ENCODE results near the gene FADS3. TPM values are rescaled to one million over a fixed set of nuclear protein-coding genes. Genes with fewer than 3 reads are reported as not detected.
A peak's percentile ranks its signal among the peaks of the same experiment; 100 is the strongest.

FADS3 gene
- total RNA-seq, 1 donor from 2014 or later = 255 TPM

GRCh38 chr11:61870541-61871031, 20.8 kb downstream of the FADS3 start:
- Mint-ChIP-seq H3K4me1 (ENCODE audit: low read depth) (peaks cover 37% of the 10 kb centered on the region), H3K27me3 (ENCODE audit: low read depth) (no peaks in the 10 kb centered on the region), H3K27ac (ENCODE audit: unreplicated experiment) (peak overlapping the region; percentile 97), H3K9me3 (ENCODE audit: low read depth) (no peaks in the 10 kb centered on the region), H3K36me3 (ENCODE audit: low read depth) (peaks cover 4% of the 10 kb centered on the region), H3K4me3 (ENCODE audit: unreplicated experiment) (peak overlapping the region; percentile 40)
- no peak for DNase-seq (ENCODE audit: low spot score)
- no peak for TF ChIP-seq CTCF (IDR thresholded peaks at IDR 0.05)

- Mint-ChIP-seq H3K36me3 (ENCODE audit: low read depth) (peaks cover 4% of the 10 kb centered on the region), H3K27ac (ENCODE audit: unreplicated experiment) (peak overlapping the region; percentile 97), H3K27me3 (ENCODE audit: low read depth) (no peaks in the 10 kb centered on the region), H3K4me1 (ENCODE audit: low read depth) (peaks cover 35% of the 10 kb centered on the region), H3K4me3 (ENCODE audit: unreplicated experiment) (no peak overlapping the region), H3K9me3 (ENCODE audit: low read depth) (no peaks in the 10 kb centered on the region)
- peak; percentile 77 for DNase-seq (ENCODE audit: low spot score)
- no peak for TF ChIP-seq CTCF (IDR thresholded peaks at IDR 0.05)
Measured at GRCh38 chr11:61869708-61870451, 21.5 kb downstream of the FADS3 start.

- TF ChIP-seq CTCF (IDR thresholded peaks at IDR 0.05) = no peak
- no peak for DNase-seq (ENCODE audit: low spot score)
- Mint-ChIP-seq H3K36me3 (ENCODE audit: low read depth) (peaks cover 7% of the 10 kb centered on the region), H3K9me3 (ENCODE audit: low read depth) (no peaks in the 10 kb centered on the region), H3K27me3 (ENCODE audit: low read depth) (no peaks in the 10 kb centered on the region), H3K4me3 (ENCODE audit: unreplicated experiment) (no peak overlapping the region), H3K4me1 (ENCODE audit: low read depth) (peaks cover 30% of the 10 kb centered on the region), H3K27ac (ENCODE audit: unreplicated experiment) (peak overlapping the region; percentile 41)
Measured at GRCh38 chr11:61869429-61869707, 22.0 kb downstream of the FADS3 start.

DNA sequence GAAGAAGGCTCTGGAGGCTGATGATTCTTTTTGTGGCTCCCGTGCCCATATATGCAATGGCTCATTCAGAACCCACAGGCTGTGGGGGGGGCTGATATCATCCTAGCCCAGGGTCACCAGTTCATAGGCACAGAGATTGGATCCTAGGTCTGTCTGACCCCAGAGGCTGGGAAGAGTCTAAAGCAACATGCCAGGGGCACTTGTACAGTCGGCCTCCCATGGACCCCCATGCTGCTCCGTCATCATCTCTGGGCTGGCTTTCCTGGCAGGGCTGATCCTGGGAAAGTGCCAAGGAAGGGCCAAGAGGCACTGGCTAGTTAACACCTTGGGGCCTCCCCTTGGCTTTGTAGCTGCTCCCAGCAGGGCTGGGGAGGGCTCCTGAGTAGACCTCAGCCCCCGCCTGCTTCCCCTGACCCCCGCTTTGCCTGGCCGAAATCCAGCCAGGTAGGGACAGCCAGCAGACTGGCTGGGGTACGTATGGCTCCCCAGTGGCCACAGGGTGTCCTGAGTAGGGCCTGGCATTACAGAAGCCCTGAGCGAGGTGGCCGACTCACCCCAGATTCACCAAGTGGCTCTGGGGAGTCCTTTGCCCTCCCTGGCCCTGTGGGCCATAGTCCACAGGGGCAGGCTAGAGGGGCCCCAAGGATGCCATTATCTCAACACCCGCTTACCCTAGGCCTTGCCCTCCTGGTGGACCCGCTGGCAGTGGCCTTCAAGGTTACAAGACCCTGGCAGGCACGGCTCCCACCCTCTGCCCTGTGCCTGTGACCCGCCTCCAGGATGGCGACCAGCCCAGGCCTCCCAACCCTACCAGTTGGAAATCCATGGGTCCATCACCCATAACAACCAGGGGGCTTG, 22.5 kb downstream of the FADS3 start:
- H3K27ac Mint-ChIP-seq (ENCODE audit: unreplicated experiment) = no peak overlapping the region
- peaks cover 26% of the 10 kb centered on the region for H3K4me1 Mint-ChIP-seq (ENCODE audit: low read depth)
- DNase-seq (ENCODE audit: low spot score) = peak; percentile 88
- no peak for TF ChIP-seq CTCF (IDR thresholded peaks at IDR 0.05)
- H3K27me3 Mint-ChIP-seq (ENCODE audit: low read depth) = no peaks in the 10 kb centered on the region
- no peak overlapping the region for H3K4me3 Mint-ChIP-seq (ENCODE audit: unreplicated experiment)
- H3K9me3 Mint-ChIP-seq (ENCODE audit: low read depth) = no peaks in the 10 kb centered on the region
- H3K36me3 Mint-ChIP-seq (ENCODE audit: low read depth) = peaks cover 7% of the 10 kb centered on the region

DNA sequence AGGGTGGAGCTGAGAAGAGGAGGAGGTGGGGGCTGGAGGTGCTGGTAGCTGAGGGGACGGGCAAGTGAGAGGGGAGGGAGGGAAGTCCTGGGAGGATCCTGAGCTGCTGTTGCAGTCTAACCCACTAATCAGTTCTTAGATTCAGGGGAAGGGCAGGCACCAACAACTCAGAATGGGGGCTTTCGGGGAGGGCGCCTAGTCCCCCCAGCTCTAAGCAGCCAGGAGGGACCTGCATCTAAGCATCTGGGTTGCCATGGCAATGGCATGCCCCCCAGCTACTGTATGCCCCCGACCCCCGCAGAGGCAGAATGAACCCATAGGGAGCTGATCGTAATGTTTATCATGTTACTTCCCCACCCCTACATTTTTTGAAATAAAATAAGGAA, 24.4 kb downstream of the FADS3 start:
- Mint-ChIP-seq H3K4me3 (ENCODE audit: unreplicated experiment) (no peak overlapping the region), H3K36me3 (ENCODE audit: low read depth) (peaks cover 10% of the 10 kb centered on the region), H3K9me3 (ENCODE audit: low read depth) (no peaks in the 10 kb centered on the region), H3K27ac (ENCODE audit: unreplicated experiment) (peak overlapping the region; percentile 12), H3K27me3 (ENCODE audit: low read depth) (no peaks in the 10 kb centered on the region), H3K4me1 (ENCODE audit: low read depth) (peaks cover 23% of the 10 kb centered on the region)
- no peak for DNase-seq (ENCODE audit: low spot score)
- TF ChIP-seq CTCF (IDR thresholded peaks at IDR 0.05) = no peak

Data from chondrocyte (in vitro differentiated cells).